ENCODE measurements around the gene VAV2.
"Not testable (repeated sequence)": the region's sequence is repeated elsewhere in the genome, so short reads cannot be mapped to it uniquely, and the experiment has no call there.

VAV2 gene

GRCh38 chr9:133778336-133779013 is 213.6 kb downstream of the VAV2 start:
- FAIRE-seq = no peak

- FAIRE-seq = no peak
Observed at GRCh38 chr9:133777871-133778270, 214.3 kb downstream of the VAV2 start.

GRCh38 chr9:133777068-133777791 is 214.9 kb downstream of the VAV2 start:
- no peak for FAIRE-seq

- FAIRE-seq = no peak
Observed at GRCh38 chr9:133775951-133776905, 215.9 kb downstream of the VAV2 start.

- no peak for FAIRE-seq
Observed at GRCh38 chr9:133775291-133775690, 216.8 kb downstream of the VAV2 start.

- no peak for FAIRE-seq
Observed at GRCh38 chr9:133774799-133775198, 217.3 kb downstream of the VAV2 start.

GRCh38 chr9:133773889-133774655 is 218.1 kb downstream of the VAV2 start:
- no peak for FAIRE-seq

- no peak for FAIRE-seq
Observed at GRCh38 chr9:133772581-133772980, 219.5 kb downstream of the VAV2 start.

- no peak for FAIRE-seq
Observed at GRCh38 chr9:133771486-133772482, 220.3 kb downstream of the VAV2 start.

GRCh38 chr9:133770076-133770777 is 221.9 kb downstream of the VAV2 start:
- no peak for FAIRE-seq

- no peak for FAIRE-seq
Observed at GRCh38 chr9:133769511-133770075, 222.5 kb downstream of the VAV2 start.

- no peak for FAIRE-seq
Observed at GRCh38 chr9:133768859-133769510, 223.1 kb downstream of the VAV2 start.

GRCh38 chr9:133768371-133768858 is 223.7 kb downstream of the VAV2 start:
- no peak for FAIRE-seq

GRCh38 chr9:133767625-133768024 is 224.5 kb downstream of the VAV2 start:
- FAIRE-seq = no peak

GRCh38 chr9:133767008-133767407 is 225.1 kb downstream of the VAV2 start:
- FAIRE-seq = no peak

- FAIRE-seq = not testable (repeated sequence)
Observed at GRCh38 chr9:133766234-133766633, 225.9 kb downstream of the VAV2 start.

GRCh38 chr9:133763272-133764183 is 228.6 kb downstream of the VAV2 start:
- FAIRE-seq = no peak
